Measurements from ENCODE around the gene FAM20A.

FAM20A gene

DNA sequence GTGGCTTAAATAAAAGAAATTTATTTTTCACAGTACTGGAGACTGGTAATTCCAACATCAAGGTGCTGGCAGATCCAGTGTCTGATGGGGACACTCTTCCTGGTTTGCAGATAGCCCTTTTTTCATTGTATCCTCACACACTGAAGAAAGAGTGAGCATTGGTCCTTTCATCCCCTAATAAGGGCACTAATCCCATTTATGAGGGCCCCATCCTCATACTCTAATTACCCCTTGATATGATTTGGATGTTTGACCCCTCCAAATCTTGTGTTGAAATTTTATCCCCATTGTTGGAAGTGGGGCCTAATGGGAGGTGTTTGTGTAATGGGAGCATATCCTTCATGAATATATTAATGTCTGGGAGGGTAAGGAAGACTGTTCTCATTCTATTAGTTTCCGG lies 9.4 kb upstream of the FAM20A start:
- no peak for DNase-seq (ENCODE audit: low read depth in 2 of 2)

DNA sequence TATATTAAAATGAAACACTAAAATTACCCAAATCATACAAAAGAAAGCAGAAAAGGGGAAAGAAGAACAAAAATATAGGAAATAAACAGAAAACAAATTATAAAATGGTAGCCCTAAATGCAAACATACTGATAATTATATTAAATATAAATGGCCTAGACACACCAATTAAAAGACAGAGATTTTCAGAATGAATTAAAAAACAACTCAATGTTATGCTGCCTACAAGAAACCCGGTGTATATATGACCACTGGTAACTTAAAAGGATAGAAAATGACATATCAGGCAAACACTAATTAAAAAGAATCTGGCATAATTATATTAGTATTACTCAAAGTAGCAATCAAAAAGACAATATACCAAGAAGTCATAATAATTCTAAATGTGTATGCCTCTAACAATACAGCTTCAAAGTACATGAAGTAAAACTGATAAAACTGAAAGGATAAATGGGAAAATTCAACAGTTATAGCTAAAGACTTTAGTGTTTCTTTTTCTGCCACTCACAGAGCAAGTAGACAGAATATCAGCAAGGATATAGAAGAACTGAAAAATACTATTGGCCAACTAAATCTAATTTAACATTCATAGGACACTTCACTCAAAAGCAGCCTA lies 7.5 kb upstream of the FAM20A start:
- no peak for DNase-seq (ENCODE audit: low read depth in 2 of 2)

DNA sequence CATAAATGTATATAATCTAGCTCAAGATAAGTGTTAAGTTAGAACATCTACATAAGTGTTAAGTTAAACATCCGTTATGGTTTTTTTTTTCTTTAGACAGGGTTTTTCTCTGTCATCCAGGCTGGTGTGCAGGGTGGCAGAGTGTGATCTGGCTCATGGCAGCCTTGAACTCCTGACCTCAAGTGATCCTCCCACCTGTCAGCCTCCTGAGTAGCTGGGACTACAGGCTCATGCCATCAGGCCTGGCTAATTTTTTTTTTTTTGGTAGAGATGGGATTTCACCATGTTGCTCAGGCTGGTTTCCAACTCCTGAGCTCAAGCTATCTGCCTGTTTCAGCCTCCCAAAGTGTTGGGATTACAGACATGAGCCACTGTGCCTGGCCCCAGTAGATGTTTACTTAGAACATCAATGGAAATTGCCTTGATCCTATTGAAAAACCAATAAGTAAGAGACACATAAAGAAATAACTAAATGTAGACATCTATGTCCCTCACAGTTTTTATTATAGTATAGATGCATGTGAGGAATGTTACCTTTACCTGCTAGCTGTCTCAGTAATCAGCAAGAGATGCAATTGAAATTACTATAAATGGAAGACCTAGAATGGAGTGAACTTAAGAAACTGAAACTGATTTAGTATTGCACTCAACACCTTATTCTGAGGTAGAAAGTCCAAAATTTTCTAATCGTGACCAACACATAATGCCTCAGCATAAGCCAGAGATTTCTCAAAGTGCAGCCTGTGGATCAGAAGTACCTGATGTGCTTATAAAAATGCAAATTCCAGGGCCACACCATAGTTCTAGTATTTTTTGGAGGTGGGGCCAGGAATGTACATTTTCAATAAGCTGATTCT lies 5.5 kb upstream of the FAM20A start:
- no peak for DNase-seq (ENCODE audit: low read depth in 2 of 2)

DNA sequence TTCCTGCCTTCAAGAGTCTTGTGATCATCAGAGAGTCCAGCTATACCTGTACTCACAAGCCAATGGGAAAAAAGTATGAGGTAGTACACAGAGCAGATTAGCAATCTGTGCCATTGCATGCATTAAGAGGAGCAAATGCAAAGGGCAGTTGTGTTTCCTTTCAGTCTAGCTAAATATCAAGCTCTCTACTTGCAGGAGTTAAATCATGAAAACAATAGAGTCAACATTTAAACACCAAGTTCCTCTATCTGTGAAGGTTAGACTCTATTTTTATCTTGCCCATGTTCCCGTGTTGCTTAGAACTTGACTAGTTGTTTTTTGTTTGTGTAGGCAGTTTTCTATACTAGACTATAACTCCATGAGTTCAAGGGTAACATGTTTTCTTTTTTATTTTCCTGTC lies 4.7 kb upstream of the FAM20A start:
- DNase-seq (ENCODE audit: low read depth in 2 of 2) = no peak

DNA sequence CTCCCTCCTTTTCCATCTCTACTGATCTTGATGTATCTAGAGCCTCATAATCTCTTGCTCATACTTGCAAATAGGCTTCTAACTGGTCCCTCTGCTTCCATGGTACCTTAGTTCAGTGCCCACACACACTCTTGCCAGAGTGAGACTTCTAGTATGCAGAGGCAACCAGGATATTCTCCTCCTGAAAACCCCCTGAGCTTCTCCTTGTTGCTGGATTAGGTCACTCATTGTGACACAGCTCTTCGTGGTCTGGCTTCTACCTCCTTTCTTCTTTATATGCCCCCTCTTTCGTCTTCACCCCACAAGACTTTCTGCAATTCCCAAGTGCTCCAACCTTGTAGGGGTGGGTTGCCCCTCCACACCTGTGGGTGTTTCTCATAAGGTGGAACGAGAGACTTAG lies 2.5 kb upstream of the FAM20A start:
- no peak for DNase-seq (ENCODE audit: low read depth in 2 of 2)

DNA sequence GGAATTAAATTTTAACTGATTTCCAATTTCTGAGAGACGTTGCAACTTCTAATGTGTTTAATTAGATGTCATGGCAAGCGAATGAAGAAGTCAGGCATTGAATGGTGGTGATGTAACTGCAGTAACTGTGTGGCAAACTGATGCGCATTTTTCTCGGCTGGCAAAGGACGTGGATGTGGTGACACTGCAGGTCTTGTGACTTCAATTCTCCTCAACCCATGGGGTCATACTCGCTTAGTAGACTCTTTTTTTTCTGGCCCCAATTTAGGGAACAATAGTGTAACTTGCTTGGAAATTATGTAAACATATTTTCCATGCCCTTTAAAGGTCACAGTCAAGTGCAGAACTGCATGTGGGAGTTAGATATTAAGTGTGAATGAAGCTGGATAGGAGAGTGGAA lies 1.9 kb upstream of the FAM20A start:
- DNase-seq (ENCODE audit: low read depth in 2 of 2) = no peak

DNA sequence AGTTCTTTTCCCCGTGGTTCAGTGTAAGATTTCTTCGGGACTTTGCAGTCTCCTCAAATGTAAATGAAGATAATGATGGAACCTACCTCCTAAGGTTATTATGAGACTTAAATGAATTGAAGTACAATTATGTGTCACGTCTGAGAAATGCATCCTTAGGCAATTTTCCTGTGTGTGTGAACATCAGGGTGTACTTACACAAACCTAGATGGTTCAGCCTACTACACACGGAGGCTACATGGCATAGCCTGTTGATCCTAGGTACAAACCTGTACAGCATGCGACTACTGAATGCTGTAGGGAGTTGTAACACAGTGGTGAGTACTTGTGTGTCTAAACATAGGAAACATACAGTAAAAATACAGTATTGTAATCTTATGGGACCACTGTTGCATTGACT lies 1.1 kb upstream of the FAM20A start:
- DNase-seq (ENCODE audit: low read depth in 2 of 2) = no peak

DNA sequence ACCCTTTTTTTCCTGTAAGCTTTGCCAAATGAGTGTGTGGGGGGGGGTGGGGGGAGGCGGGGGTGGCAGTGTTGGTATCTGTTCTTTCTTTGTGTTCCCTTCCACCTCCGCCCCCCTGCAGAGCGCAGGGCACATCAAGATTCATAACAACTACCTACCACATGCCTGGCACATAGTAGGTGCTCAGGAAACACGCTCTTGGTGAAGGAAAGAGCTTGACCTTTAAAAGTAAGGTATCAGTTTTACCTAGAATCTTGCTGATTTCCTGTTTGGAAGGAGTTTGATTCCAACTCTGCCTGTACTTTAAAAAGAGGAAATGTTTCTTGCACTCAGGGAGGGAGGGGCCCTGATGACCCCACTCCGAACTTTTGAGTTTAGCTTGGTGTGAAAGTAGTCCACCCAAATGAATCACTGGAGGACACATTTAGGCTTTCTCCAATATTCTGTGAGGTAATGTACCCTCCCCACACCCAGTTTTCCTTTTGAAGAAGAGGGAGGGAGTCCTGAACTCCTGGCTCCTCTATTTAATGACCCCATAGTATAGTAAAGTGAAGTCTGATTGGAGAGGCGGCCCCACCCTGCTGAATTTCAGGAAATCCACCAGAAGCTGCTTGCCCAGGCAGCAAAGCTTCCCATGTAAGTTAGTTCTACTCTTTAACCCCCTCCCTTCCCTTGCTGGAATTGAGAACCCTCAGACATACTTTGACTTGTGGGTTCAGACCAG lies 560 bp upstream of the FAM20A start:
- DNase-seq (ENCODE audit: low read depth in 2 of 2) = no peak

DNA sequence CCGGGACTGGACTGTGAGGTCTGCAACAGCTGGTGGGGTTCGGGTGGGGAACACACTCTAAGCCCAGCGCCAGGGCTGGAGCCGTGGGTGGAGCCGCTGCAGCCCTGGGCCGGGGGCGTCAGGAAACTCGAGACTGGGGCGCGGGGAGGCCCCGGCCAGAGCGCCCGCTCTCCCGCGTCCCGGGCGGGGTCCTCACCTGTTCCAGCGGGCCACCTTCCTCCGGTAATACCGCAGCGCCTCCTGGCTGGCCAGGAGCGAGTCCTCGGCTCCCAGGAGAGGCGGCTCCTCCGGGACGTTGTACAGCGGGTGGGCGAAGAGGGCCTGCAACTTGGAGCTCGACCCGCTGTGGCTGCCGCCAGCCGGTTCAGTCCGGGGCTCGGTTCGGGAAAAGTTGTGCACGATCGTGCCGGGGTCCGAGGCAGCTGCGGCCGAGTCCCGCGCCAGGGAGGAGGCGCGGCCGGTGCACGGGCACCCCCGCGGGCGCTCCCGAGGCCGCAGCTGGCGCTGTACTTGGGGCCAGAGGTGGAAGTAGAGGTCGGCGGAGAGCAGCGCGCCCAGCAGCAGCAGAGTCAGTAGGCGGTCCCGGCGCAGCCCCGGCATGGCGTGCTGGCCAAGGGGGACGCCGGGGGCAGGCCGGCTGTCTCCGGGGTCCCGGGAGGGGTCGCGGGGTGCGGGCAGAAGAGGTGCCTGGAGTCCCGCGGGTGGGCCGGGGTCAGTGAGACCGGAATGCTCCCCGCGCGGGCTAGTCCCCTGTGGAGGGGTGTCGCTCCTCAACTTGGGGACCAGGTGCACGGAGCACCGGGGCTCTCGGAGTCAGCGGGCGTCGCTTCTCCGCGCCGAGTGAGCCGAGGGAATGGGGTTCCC lies 868 bp downstream of the FAM20A start:
- no peak for DNase-seq (ENCODE audit: low read depth in 2 of 2)

DNA sequence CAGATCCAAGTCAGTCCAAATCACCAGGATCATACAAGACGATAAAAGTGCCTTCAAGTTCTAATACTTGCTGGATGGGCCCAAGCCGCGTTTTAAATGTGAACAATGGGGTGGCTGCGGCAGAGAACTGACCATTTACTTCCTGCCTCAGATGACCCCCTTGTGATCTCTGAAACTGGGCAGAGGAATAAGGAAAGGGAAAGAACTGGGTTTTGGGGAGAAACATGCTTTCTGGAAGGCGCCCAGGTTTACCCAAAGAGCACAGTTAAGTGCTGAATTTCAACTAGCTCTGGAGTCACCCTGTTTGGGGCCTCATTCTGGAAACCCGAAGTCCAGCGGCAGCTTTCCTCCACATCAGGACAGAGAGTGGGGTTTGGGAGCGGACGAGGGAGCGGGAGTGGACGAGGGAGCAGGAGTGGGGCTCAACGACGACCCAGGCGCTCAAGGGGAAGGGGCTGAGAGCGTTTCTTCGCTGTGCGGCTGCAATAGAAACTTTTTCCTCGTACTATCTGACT lies 1.6 kb downstream of the FAM20A start:
- no peak for DNase-seq (ENCODE audit: low read depth in 2 of 2)

DNA sequence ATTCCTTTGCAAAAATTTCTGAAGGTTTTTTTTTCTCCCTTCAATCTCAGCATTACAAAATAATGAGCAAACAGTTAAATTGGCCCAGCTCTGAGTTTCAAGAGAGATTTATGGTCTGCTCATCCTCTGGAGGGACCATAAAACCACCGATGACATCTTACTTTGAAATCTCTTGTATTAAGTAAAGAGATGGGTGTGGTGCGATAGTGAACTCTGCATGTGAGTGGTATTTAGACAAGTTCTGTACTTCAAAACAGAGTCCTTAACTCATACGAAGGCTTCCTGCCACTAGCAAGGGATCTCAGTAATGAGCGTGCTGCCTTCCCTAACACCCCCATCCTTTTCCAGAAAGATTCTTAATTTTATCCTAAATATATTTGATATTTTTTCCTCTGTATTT lies 2.1 kb downstream of the FAM20A start:
- DNase-seq (ENCODE audit: low read depth in 2 of 2) = no peak

DNA sequence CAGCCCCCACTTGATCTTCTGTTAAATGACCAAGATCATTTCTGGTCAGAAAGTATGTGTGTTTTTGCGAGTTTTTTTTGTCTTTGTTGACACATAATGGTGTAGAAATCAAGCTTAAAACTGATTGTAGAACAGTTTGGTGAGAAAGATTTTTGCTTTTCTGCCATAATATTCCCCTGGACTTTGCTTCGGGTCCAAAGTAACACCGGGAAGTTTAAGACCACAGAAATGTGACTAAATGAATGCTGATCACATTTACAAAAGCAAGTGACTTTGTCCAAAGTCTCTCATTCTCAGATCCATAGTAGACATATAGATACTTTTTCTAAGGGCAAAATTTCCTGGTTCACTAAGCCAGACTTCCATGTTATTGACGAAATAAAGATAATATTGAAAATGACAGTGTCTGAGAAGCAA lies 2.6 kb downstream of the FAM20A start:
- no peak for DNase-seq (ENCODE audit: low read depth in 2 of 2)

DNA sequence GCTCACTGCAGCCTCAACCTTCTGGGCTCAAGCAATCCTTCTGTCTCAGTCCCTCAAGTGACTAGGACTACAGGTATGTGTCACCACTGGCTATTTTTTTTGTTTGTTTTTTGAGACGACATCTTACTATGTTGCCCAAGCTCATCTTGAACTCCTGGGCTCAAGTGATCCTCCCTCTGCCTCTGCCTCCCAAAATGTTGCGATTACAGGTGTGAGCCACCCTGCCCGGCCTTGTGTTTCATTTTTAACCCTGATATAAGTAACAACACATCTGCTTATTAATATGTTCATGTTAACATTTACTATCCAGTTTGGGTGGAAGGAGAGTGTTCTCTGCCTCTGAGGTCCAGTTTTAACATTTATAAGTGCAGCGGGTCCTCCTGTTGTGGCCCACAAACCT lies 3.1 kb downstream of the FAM20A start:
- DNase-seq (ENCODE audit: low read depth in 2 of 2) = no peak

DNA sequence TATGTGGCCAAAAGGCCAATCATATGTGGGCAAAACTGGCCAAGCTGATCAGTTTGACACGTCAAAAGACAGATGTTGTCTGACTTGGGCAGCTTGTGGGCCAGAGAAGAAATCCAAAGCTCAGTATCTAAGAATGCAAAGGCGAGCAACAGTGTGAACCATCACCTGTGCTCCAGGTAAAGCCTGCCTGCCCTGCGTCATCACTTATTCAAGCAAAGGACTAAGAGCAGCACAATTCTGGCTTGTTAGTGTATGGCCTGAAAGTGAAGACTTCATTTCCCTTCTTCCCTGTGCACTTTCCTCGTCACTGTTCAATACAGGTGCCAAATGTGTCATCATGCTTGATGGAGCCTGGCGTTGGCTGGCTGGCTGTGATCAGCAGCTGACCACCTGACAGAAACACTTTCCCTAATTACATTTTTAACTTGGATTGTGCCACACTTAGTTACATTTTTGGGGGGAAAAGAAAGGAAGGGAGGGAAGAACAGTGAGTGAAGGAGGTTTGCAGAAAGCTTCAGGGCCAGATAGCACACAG lies 4.7 kb downstream of the FAM20A start:
- DNase-seq (ENCODE audit: low read depth in 2 of 2) = no peak

DNA sequence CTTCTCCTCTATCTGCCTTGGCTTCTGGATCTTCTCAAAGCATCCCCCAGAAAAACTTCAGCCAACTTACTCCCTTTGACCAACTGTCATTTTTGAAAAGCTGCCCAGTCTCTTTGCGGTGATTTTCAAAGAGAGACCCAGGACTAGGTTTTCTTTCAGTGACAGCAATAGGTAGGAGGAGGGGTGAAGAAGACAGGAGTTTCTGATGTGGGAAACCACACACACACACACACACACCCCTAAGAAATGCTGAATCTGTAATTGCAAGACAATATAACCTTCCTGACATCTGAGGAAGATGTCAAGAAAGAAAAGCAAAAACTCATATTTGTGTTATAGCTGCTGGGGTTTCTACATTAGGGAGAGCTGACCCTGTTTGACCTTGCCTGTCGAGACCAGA lies 5.2 kb downstream of the FAM20A start:
- DNase-seq (ENCODE audit: low read depth in 2 of 2) = no peak

DNA sequence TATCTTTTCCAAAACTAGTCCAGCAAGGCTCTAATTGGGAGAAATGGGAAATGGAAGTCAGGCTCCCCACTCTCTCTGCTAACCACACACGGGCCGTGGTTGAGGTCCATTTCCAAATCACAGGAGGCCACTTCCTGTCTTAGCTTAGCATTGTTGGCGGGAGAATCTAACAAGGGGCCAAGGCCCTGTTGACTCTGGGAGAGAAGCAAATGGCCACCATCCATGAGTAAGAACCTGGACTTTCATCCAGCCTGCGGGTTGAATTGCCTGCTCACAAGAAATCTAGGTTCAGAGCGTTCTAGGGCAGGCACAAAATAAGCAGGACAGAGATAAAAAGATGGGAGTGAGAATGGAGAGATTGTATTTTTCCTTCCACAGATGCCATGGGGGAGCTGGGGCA lies 5.7 kb downstream of the FAM20A start:
- DNase-seq (ENCODE audit: low read depth in 2 of 2) = no peak

DNA sequence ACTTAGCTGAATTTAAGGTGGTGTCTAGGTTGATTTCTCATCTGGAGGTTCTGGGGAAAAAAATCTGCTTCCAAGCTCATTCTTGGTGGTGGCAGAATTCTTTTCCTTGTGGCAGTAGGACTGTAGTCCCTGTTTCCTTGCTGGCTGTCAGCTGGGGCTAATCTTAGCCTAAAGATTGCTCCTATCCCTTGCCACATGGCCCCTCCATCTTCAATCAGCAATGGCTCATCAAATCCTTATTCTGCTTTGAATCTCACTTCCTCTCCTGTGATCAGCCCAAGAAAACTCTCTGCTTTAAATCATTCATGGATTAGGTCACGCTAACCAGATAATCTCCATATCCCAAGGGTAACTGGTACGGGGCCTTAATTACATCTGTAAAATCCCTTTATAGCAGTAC lies 6.6 kb downstream of the FAM20A start:
- no peak for DNase-seq (ENCODE audit: low read depth in 2 of 2)

DNA sequence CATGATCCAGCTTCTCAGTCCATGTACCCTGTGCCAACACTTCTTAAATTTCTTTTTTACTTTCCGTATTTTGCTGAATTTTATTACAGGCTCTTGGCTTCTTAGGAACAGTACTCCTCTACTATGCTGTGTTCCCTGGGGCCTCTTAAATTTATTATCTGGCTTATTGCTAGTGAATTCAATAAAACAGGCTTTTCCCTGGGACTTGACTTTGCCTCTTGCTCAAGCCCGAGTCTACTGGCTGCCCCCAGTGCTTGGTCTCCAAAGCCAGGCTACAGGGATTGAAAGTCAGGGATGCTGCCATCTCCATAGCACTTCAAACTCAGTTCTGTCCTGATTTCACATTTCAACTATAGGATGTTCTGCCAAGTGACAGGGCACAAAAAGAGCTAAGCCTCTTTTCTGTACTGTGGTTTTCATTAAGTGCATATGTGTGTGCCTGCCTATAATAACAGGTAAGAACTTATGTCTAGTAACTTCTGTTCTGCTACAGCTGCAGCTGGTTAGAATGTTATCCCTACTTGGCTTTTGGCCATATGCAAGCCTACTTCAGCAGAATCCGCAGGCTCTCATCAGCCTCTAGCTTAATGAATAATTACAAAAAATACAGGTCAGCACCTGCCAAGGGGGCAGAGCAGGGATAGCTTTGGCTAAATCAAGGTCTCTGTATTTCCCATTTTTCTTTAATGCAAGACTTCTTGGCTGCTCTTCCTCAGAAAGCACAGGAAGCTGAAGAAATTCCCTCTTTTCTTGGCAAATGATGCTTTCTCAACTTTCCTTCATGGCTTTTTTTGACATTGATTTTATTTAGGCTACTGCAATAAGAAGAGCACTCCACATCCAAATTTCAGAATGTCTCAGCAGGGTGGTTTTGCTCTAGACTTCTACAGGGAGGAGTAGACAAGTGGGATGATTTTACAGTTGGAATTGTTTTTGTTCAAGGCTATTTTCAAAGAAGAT lies 8.2 kb downstream of the FAM20A start:
- no peak for DNase-seq (ENCODE audit: low read depth in 2 of 2)

DNA sequence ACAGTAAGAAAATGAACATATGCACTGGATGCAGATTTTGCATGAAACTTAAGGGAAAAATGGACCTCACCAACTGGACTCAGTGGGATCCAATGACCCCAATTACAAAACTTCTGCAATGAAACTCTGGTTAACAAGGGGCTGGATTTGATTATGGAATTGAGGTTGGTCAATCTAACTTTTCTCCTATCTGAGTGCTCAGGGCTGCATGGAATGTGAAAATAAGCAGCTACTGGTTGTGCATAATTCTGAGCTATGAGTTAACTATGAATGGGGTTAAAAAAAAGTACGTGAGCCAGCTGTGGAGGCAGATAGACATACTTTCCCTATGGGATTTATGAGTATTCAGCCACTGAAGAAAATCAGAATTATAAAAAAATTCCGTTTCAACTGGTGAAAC lies 9.2 kb downstream of the FAM20A start:
- DNase-seq (ENCODE audit: low read depth in 2 of 2) = no peak

DNA sequence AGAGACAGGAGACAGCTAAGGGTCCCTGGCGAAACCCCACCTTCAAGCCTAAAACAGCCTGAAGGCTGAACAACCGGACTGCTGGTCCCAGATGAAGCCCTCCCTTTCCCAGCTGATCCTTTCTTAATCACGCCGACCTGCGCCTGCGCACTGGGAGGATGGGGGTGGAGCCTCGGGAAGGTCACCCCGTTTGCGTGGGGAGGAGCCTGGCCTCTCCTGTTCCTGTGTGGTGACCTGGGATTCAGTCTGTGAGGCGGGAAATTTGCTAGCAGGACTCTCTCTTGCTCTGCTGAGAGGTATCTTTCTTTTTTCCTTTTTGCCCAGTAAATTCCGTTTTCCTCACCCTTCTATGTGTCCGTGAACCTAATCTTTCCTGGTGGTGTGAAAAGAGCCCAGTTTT lies 9.6 kb downstream of the FAM20A start:
- no peak for DNase-seq (ENCODE audit: low read depth in 2 of 2)

Data from stimulated activated CD4-positive, alpha-beta T cell treated with anti-CD3 and anti-CD28 coated beads, Interleukin-1b, Interleukin-23, amount 100 ng/mL, for 4 hours (primary cell).